Endodermal cell (in vitro differentiated cells): ENCODE data around the gene GABRG3. TPM values are rescaled to one million over a fixed set of nuclear protein-coding genes. Genes with fewer than 3 reads are reported as not detected.

ENCODE experiments used
- DNase-seq: peaks from one replicate; pipeline ENCODE4 v3.0.0-alpha.2; 2017
- H3K27ac ChIP-seq: 2 replicates; pipeline ENCODE4 v1.5.1; 2013; ENCODE audit warnings: mild to moderate bottlenecking, low read depth, low read length, moderate library complexity
- H3K27me3 ChIP-seq: 2 replicates; pipeline ENCODE4 v1.6.1; 2013; ENCODE audit warnings: mild to moderate bottlenecking, low read length, moderate library complexity; ENCODE audit not compliant: insufficient read depth, control insufficient read depth, poor library complexity, severe bottlenecking
- H3K36me3 ChIP-seq: 2 replicates; pipeline ENCODE4 v1.7.0; 2013; ENCODE audit warnings: mild to moderate bottlenecking, low read length, moderate library complexity; ENCODE audit not compliant: control insufficient read depth, insufficient read depth
- H3K4me1 ChIP-seq: one replicate; pipeline ENCODE4 v1.7.0; 2013; ENCODE audit warnings: low read length; ENCODE audit not compliant: control insufficient read depth, insufficient read depth
- H3K4me3 ChIP-seq: 2 replicates; pipeline ENCODE4 v1.5.1; 2013; ENCODE audit warnings: mild to moderate bottlenecking, low read length, moderate library complexity
- H3K9ac ChIP-seq: 2 replicates; pipeline ENCODE4 v1.6.1; 2013; ENCODE audit warnings: mild to moderate bottlenecking, low read length, moderate library complexity; ENCODE audit not compliant: poor library complexity, severe bottlenecking; ENCODE audit errors: extremely low read depth
- H3K9me3 ChIP-seq: 2 replicates; pipeline ENCODE4 v1.6.1; 2013; ENCODE audit warnings: mild to moderate bottlenecking, low read length, moderate library complexity; ENCODE audit not compliant: control insufficient read depth
- H3K27ac Mint-ChIP-seq: 2 replicates; pipeline ENCODE4 v1.8.0; 2020; ENCODE audit warnings: mixed read lengths
- H3K27me3 Mint-ChIP-seq: 2 replicates; pipeline ENCODE4 v1.8.0; 2021; ENCODE audit warnings: mild to moderate bottlenecking, mixed read lengths; ENCODE audit not compliant: insufficient read depth
- H3K36me3 Mint-ChIP-seq: 2 replicates; pipeline ENCODE4 v1.8.0; 2020; ENCODE audit warnings: low read depth, mixed read lengths
- H3K4me1 Mint-ChIP-seq: 2 replicates; pipeline ENCODE4 v1.8.0; 2020; ENCODE audit warnings: mixed read lengths
- H3K4me3 Mint-ChIP-seq: 2 replicates; pipeline ENCODE4 v1.8.0; 2020; ENCODE audit warnings: mild to moderate bottlenecking, moderate library complexity, mixed read lengths
- H3K9me3 Mint-ChIP-seq: 2 replicates; pipeline ENCODE4 v1.8.0; 2020; ENCODE audit warnings: mild to moderate bottlenecking, mixed read lengths
- WGBS, 2 experiments: methylation state at CpG; one replicate each; pipeline versions ENCODE4 v1.1.5 to v1.1.7; 2013; ENCODE audit warnings: missing lambda C conversion rate in 2 of 2, mixed read lengths in 1 of 2; ENCODE audit not compliant: insufficient coverage in 1 of 2, insufficient read length in 1 of 2; 5-methylcytosine and 5-hydroxymethylcytosine counted together
- total RNA-seq, 2 donors: library from RNA; stranded (reverse); fragmentation: NEBNext Ultra II Directional in 1 of 2; extraction: Animal tissue kit (Norgen Biotek cat#: 25700) in 1 of 2; gene quantifications; 2 replicates in 1 of 2; 3 replicates in 1 of 2; pipeline ENCODE4 v1.2.1, GENCODE V29; 2021
- TF ChIP-seq, protein P1 (sequence below): fragments of 200-600 bp; sonication (generic); conservative IDR thresholded peaks from 2 replicates; pipeline ENCODE4 v1.5.0; 2021; ENCODE audit warnings: antibody characterized with exemption, mild to moderate bottlenecking

GABRG3 gene
- total RNA-seq, 2 donors from 2014 or later, result 0.48 to 0.84 TPM

DNA sequence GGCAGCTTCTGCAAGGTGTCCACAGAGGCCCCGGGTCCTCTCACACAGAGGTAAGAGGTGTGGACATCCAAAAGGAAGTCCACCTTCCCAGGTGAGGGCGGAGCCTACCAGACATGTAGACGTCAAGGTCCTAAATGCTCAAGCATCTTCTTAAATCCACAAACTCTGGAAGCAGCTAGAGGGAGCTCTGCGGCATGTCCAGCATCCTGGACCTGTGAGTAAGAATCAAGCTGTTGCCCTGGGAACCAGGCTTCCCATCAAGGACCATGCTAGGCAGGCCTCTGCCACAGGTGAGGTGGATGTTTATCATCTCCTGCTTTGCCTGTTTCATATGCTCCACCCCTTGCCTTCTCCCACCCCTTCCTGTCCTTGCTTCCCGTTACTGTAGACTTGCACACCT is 368.2 kb downstream of the GABRG3 start:
- H3K27ac Mint-ChIP-seq, result no peak overlapping the region
- no peaks in the 10 kb centered on the region for H3K9me3 Mint-ChIP-seq
- Histone ChIP-seq H3K4me1 (no peaks in the 10 kb centered on the region), H3K27ac (no peak overlapping the region), H3K9ac (no peak overlapping the region), H3K4me3 (no peak overlapping the region), H3K27me3 (no peaks in the 10 kb centered on the region), H3K9me3 (no peaks in the 10 kb centered on the region), H3K36me3 (no peaks in the 10 kb centered on the region)
- TF ChIP-seq, protein P1, sequence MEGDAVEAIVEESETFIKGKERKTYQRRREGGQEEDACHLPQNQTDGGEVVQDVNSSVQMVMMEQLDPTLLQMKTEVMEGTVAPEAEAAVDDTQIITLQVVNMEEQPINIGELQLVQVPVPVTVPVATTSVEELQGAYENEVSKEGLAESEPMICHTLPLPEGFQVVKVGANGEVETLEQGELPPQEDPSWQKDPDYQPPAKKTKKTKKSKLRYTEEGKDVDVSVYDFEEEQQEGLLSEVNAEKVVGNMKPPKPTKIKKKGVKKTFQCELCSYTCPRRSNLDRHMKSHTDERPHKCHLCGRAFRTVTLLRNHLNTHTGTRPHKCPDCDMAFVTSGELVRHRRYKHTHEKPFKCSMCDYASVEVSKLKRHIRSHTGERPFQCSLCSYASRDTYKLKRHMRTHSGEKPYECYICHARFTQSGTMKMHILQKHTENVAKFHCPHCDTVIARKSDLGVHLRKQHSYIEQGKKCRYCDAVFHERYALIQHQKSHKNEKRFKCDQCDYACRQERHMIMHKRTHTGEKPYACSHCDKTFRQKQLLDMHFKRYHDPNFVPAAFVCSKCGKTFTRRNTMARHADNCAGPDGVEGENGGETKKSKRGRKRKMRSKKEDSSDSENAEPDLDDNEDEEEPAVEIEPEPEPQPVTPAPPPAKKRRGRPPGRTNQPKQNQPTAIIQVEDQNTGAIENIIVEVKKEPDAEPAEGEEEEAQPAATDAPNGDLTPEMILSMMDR, result peak; percentile 35
- peaks cover 1% of the 10 kb centered on the region for H3K27me3 Mint-ChIP-seq
- WGBS, 2 experiments, result 86 to 94% methylated on average over 3 to 5 of the region's 5 CpGs
- H3K4me1 Mint-ChIP-seq, result peaks cover 5% of the 10 kb centered on the region
- H3K4me3 Mint-ChIP-seq, result no peak overlapping the region
- H3K36me3 Mint-ChIP-seq, result no peaks in the 10 kb centered on the region
- no peak for DNase-seq

- Histone ChIP-seq H3K4me1 (no peaks in the 10 kb centered on the region), H3K27me3 (no peaks in the 10 kb centered on the region), H3K4me3 (no peak overlapping the region), H3K36me3 (no peaks in the 10 kb centered on the region), H3K9me3 (peaks cover 3% of the 10 kb centered on the region), H3K9ac (no peak overlapping the region), H3K27ac (no peak overlapping the region)
- Mint-ChIP-seq H3K36me3 (no peaks in the 10 kb centered on the region), H3K4me3 (no peak overlapping the region), H3K9me3 (no peaks in the 10 kb centered on the region), H3K27ac (no peak overlapping the region), H3K27me3 (peaks cover 1% of the 10 kb centered on the region), H3K4me1 (peaks cover 5% of the 10 kb centered on the region)
- DNase-seq, result no peak
- TF ChIP-seq, protein P1, result no peak
- WGBS, 2 experiments, result 82 to 87% methylated on average over 5 to 7 of the region's 7 CpGs
These were observed 370.9 kb downstream of the GABRG3 start for GRCh38 chr15:27341780-27342343.

DNA sequence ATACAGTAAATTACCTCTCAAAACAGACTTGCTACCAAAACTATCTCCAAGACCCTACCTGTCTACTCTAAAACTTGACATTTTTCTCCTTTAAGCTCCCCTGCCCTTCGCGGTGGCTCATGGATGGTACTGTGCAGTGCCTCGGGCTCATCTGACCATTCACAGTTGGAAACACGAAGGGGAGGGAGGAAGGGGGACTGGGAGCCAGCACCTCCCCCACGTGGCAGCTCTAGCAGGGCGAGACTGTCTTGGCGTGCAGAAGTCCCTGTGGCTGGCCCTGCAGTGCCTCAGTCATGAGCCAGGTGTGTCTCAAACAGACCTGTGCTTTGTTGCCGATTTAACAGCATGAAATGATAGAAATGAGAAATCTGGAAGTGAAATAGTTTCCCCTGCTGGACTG is 372.0 kb downstream of the GABRG3 start:
- TF ChIP-seq, protein P1, result no peak
- no peaks in the 10 kb centered on the region for H3K36me3 ChIP-seq
- peaks cover 6% of the 10 kb centered on the region for H3K9me3 ChIP-seq
- H3K9ac ChIP-seq, result no peak overlapping the region
- Mint-ChIP-seq H3K4me1 (peaks cover 5% of the 10 kb centered on the region), H3K27me3 (peaks cover 1% of the 10 kb centered on the region), H3K9me3 (no peaks in the 10 kb centered on the region), H3K4me3 (no peak overlapping the region), H3K36me3 (no peaks in the 10 kb centered on the region), H3K27ac (no peak overlapping the region)
- no peak overlapping the region for H3K4me3 ChIP-seq
- WGBS, 2 experiments, result 69 to 100% methylated on average over 1 to 8 of the region's 8 CpGs
- peak; percentile 63 for DNase-seq
- H3K4me1 ChIP-seq, result no peaks in the 10 kb centered on the region
- no peak overlapping the region for H3K27ac ChIP-seq
- no peaks in the 10 kb centered on the region for H3K27me3 ChIP-seq
